ENCODE measurements around the gene BEAN1.

The BEAN1 gene

DNA sequence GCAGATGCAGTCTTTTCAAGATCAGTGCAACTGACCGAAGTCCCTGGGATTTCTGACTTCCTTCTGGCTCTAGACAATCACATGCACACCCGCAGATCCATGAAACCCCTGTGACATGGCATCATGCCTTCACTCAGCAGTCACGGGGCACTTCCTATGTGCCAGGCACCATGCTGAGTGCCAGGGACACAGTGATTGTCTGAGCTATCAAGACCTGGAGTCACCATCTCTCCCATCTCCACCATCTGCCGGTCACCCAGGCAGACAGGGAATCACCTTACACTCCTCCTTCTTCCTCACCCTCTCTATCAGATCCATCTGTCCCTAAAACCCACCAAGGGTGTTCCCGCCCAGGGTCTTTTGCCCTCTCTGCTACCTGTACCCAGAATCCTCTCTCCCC lies 5.3 kb downstream of the BEAN1 start:
- H3K27me3 ChIP-seq (ENCODE audit: insufficient read depth, poor library complexity, severe bottlenecking): peaks cover 38% of the 10 kb centered on the region

DNA sequence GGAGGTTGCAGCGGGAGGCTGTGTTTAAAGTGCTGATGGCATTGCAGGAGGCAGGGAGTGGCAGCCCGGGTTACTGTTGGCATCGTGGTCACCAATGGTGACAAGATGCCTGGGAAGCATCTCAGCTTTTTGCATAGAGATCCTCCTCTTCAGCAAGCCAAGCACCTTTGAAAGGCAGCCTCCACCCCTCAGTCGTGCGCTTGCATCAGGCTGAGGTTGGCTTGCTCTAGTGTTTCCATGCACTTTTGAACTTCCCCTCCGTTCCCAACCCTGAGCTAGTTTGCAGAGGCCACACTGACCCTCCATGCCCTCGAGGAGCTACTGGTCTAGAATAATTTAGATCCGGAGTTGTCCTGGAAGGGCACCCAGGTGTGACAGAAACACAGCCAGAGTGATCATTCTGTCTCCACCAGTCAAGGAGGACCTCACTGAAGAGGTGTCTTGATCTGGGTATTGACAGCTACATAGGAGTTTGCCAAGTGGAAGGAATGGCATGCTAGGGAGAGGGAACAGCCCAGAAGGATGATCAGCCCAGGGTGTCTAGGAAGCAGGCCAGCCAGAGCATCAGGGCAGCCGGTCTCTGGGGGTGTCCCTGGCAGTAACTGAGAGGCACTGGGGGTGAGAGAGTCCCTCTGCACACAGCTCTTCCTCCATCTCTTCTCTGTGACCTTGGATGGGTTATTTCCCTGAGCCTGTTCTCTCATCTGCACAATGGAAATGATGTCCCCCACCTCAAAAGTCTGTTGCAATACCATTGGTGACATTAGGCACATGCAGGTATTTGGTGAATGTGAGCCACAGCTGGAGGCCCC lies 7.7 kb downstream of the BEAN1 start:
- DNase-seq (ENCODE audit: low read depth in 1 of 2, low spot score in 1 of 2): peak in 1 of 2 experiments; percentile 56
- peaks cover 16% of the 10 kb centered on the region for H3K27me3 ChIP-seq (ENCODE audit: insufficient read depth, poor library complexity, severe bottlenecking)
- no peak overlapping the region for H3K27ac ChIP-seq (replicated peaks)
- H3K4me3 ChIP-seq (replicated peaks; ENCODE audit: insufficient read depth, low read length): no peak overlapping the region
- no peak for TF ChIP-seq GABPA (IDR thresholded peaks at IDR 0.05; ENCODE audit: low read depth)
- TF ChIP-seq SPI1 (IDR thresholded peaks at IDR 0.05; ENCODE audit: borderline replicate concordance, low read depth): no peak
- TF ChIP-seq, protein P1, sequence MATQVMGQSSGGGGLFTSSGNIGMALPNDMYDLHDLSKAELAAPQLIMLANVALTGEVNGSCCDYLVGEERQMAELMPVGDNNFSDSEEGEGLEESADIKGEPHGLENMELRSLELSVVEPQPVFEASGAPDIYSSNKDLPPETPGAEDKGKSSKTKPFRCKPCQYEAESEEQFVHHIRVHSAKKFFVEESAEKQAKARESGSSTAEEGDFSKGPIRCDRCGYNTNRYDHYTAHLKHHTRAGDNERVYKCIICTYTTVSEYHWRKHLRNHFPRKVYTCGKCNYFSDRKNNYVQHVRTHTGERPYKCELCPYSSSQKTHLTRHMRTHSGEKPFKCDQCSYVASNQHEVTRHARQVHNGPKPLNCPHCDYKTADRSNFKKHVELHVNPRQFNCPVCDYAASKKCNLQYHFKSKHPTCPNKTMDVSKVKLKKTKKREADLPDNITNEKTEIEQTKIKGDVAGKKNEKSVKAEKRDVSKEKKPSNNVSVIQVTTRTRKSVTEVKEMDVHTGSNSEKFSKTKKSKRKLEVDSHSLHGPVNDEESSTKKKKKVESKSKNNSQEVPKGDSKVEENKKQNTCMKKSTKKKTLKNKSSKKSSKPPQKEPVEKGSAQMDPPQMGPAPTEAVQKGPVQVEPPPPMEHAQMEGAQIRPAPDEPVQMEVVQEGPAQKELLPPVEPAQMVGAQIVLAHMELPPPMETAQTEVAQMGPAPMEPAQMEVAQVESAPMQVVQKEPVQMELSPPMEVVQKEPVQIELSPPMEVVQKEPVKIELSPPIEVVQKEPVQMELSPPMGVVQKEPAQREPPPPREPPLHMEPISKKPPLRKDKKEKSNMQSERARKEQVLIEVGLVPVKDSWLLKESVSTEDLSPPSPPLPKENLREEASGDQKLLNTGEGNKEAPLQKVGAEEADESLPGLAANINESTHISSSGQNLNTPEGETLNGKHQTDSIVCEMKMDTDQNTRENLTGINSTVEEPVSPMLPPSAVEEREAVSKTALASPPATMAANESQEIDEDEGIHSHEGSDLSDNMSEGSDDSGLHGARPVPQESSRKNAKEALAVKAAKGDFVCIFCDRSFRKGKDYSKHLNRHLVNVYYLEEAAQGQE (IDR thresholded peaks at IDR 0.05; ENCODE audit: insufficient replicate concordance, low read depth): no peak
- no peak for TF ChIP-seq POLR2AphosphoS5 (IDR thresholded peaks at IDR 0.05; ENCODE audit: low read depth)
- TF ChIP-seq, protein P2, sequence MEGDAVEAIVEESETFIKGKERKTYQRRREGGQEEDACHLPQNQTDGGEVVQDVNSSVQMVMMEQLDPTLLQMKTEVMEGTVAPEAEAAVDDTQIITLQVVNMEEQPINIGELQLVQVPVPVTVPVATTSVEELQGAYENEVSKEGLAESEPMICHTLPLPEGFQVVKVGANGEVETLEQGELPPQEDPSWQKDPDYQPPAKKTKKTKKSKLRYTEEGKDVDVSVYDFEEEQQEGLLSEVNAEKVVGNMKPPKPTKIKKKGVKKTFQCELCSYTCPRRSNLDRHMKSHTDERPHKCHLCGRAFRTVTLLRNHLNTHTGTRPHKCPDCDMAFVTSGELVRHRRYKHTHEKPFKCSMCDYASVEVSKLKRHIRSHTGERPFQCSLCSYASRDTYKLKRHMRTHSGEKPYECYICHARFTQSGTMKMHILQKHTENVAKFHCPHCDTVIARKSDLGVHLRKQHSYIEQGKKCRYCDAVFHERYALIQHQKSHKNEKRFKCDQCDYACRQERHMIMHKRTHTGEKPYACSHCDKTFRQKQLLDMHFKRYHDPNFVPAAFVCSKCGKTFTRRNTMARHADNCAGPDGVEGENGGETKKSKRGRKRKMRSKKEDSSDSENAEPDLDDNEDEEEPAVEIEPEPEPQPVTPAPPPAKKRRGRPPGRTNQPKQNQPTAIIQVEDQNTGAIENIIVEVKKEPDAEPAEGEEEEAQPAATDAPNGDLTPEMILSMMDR (IDR thresholded peaks at IDR 0.05; ENCODE audit: insufficient read depth, low read length): no peak

More for the DNA sequence above, 5.3 kb downstream of the BEAN1 start:
- no peak overlapping the region for H3K27ac ChIP-seq (replicated peaks)
- no peak for DNase-seq (ENCODE audit: low read depth in 1 of 2, low spot score in 1 of 2)
- TF ChIP-seq SPI1 (IDR thresholded peaks at IDR 0.05; ENCODE audit: borderline replicate concordance, low read depth) (no peak), POLR2AphosphoS5 (IDR thresholded peaks at IDR 0.05; ENCODE audit: low read depth) (no peak), GABPA (IDR thresholded peaks at IDR 0.05; ENCODE audit: low read depth) (no peak)
- TF ChIP-seq, protein P1 (IDR thresholded peaks at IDR 0.05; ENCODE audit: insufficient replicate concordance, low read depth): no peak
- TF ChIP-seq, protein P2 (IDR thresholded peaks at IDR 0.05; ENCODE audit: insufficient read depth, low read length): no peak
- H3K4me3 ChIP-seq (replicated peaks; ENCODE audit: insufficient read depth, low read length): no peak overlapping the region

DNA sequence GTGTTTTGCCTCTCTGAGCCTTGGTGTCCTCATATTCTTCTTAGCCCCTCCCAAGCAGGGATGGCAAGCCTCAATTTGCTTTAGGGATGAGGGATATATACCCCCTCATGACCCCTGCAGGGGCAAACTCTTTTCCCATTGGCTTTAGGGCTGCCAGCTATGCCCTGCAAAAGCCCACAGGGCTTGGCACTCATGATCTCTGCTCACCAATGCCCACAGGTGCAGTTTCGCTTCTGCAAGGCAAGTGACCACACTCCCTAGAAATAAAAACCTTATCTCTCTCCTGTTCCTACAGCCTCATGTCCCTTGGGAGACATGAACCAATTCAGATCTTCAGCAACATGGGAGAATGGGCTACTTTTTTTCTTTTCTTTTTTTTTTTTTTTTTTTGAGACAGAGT lies 8.8 kb downstream of the BEAN1 start:
- peaks cover 15% of the 10 kb centered on the region for H3K27me3 ChIP-seq (ENCODE audit: insufficient read depth, poor library complexity, severe bottlenecking)
- TF ChIP-seq GABPA (IDR thresholded peaks at IDR 0.05; ENCODE audit: low read depth): no peak
- TF ChIP-seq, protein P1 (IDR thresholded peaks at IDR 0.05; ENCODE audit: insufficient replicate concordance, low read depth): no peak
- TF ChIP-seq, protein P2 (IDR thresholded peaks at IDR 0.05; ENCODE audit: insufficient read depth, low read length): no peak
- no peak for TF ChIP-seq SPI1 (IDR thresholded peaks at IDR 0.05; ENCODE audit: borderline replicate concordance, low read depth)
- TF ChIP-seq POLR2AphosphoS5 (IDR thresholded peaks at IDR 0.05; ENCODE audit: low read depth): no peak
- no peak for DNase-seq (ENCODE audit: low read depth in 1 of 2, low spot score in 1 of 2)
- H3K27ac ChIP-seq (replicated peaks): no peak overlapping the region
- no peak overlapping the region for H3K4me3 ChIP-seq (replicated peaks; ENCODE audit: insufficient read depth, low read length)

All from HL-60 (cell line).